Vagina (tissue), 2 donors: ENCODE measurements around the gene CPT1C.

Experiments
- CTCF ChIP-seq, 3 experiments: fragments of 450-650 bp in 2 of 3; fragments of 200-600 bp in 1 of 3; sonication (generic) in 1 of 3; IDR thresholded peaks; one replicate each; pipeline ENCODE4 v1.5.1; 2017 to 2019; ENCODE audit warnings: antibody characterized with exemption in 3 of 3, mild to moderate bottlenecking in 2 of 3, moderate library complexity in 2 of 3
- POLR2A ChIP-seq, 2 donors: fragments of 450-650 bp; IDR thresholded peaks; one replicate each; pipeline ENCODE4 v1.6.1; 2017; ENCODE audit warnings: antibody characterized with exemption in 2 of 2, mild to moderate bottlenecking in 2 of 2, moderate library complexity in 2 of 2

GRCh38 chr19:49692147-49692506 is 1.2 kb downstream of the CPT1C start:
- no peak for TF ChIP-seq CTCF (IDR thresholded peaks at IDR 0.05)
- TF ChIP-seq POLR2A (IDR thresholded peaks at IDR 0.05), result no peak
